Mucosa of descending colon (tissue), 3 donors: ENCODE data around the gene GFER. TPM values are rescaled to one million over a fixed set of nuclear protein-coding genes. Genes with fewer than 3 reads are reported as not detected.

Experiments used
- ATAC-seq: fragments of 200-7000 bp; cut with Tn5 transposase; one replicate; pipeline ENCODE4 v1.9.1; 2020; ENCODE audit warnings: mild to moderate bottlenecking, moderate library complexity
- DNase-seq, 3 donors: peaks; one replicate each; pipeline ENCODE4 v3.0.0-alpha.2; 2020
- H3K36me3 ChIP-seq: fragments of 200-600 bp; one replicate; pipeline ENCODE4 v1.8.0; 2021; ENCODE audit warnings: low read depth, mild to moderate bottlenecking
- H3K4me1 ChIP-seq: fragments of 200-600 bp; one replicate; pipeline ENCODE4 v1.8.0; 2021; ENCODE audit warnings: low read depth, mild to moderate bottlenecking
- H3K4me3 ChIP-seq: fragments of 200-600 bp; one replicate; pipeline ENCODE4 v1.8.0; 2021; ENCODE audit warnings: mild to moderate bottlenecking
- H3K9me3 ChIP-seq: fragments of 200-600 bp; one replicate; pipeline ENCODE4 v1.8.0; 2021; ENCODE audit warnings: mild to moderate bottlenecking
- intact Hi-C, 2 donors: fragments of 100-400 bp; cut with DNase I in 1 of 2; cut with micrococcal nuclease in 1 of 2; formaldehyde crosslinking; loops; one replicate each; pipeline versions ENCODE4 v1.11.0 to v1.11.1; 2022; cut with DNase I, micrococcal nuclease
- total RNA-seq, 3 donors: library from RNA; stranded (reverse); fragmentation: NEBNext Ultra II Directional in 2 of 3; extraction: Animal tissue kit (Norgen Biotek cat#: 25700) in 2 of 3; gene quantifications; one replicate each; pipeline versions ENCODE4 v1.2.1 to v1.2.4, GENCODE V29; 2021 to 2023
- TF ChIP-seq, protein P1 (sequence below): fragments of 200-600 bp; IDR thresholded peaks from one replicate; pipeline ENCODE4 v1.8.0; 2022; ENCODE audit warnings: antibody characterized with exemption, mild to moderate bottlenecking
- donor health status: DM: no; HTN: no; CAD: no; lungs with moderate emphysema.
- donor health status: DM: no; HTN: no; CAD: no.
- donor health status: DM: no; HTN: yes; CAD: no.

Gene GFER
- total RNA-seq, 3 donors from 2014 or later = 42.1 to 75.5 (median 68.8) TPM

DNA sequence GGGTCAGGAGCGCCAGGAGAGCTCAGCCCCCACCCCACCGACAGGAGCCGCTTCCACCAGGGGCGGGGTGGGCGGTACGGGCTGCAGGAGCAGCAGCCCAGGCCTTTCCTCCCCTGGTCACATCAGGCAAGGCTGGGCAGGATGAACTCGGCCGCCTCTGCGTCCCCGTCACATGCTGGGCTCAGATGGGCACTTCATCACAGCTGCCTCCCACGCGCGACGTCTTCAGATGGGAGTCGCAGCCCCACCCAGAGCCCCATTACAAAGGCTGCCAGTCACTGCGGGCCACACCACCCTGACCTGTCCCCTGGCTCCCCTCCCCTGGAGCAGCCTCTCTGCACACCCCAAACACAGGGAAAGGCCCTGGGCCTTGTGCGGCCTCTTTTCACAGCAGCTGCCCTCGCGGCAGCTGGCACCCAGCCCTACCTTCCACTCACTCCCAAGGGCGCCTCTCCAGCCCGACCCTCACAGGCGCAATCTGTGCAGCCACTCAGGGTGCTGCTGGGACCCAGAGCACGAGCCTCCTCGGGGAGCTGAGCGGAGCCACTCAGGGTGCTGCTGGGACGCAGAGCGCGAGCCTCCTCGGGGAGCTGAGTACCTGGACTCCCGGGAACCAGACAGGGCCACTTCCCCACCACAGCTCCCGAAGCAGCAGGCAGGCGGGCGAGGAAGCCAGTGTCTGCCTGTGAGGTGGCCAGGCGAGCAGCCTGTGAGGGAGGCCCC lies 21.0 kb downstream of the GFER start:
- Histone ChIP-seq H3K36me3 (peaks cover 8% of the 10 kb centered on the region), H3K4me3 (no peak overlapping the region), H3K4me1 (peaks cover 34% of the 10 kb centered on the region), H3K9me3 (no peaks in the 10 kb centered on the region)
- no peak for DNase-seq
- no peak for ATAC-seq
- intact Hi-C loops = no loop called here
- TF ChIP-seq, protein P1, sequence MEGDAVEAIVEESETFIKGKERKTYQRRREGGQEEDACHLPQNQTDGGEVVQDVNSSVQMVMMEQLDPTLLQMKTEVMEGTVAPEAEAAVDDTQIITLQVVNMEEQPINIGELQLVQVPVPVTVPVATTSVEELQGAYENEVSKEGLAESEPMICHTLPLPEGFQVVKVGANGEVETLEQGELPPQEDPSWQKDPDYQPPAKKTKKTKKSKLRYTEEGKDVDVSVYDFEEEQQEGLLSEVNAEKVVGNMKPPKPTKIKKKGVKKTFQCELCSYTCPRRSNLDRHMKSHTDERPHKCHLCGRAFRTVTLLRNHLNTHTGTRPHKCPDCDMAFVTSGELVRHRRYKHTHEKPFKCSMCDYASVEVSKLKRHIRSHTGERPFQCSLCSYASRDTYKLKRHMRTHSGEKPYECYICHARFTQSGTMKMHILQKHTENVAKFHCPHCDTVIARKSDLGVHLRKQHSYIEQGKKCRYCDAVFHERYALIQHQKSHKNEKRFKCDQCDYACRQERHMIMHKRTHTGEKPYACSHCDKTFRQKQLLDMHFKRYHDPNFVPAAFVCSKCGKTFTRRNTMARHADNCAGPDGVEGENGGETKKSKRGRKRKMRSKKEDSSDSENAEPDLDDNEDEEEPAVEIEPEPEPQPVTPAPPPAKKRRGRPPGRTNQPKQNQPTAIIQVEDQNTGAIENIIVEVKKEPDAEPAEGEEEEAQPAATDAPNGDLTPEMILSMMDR = no peak

DNA sequence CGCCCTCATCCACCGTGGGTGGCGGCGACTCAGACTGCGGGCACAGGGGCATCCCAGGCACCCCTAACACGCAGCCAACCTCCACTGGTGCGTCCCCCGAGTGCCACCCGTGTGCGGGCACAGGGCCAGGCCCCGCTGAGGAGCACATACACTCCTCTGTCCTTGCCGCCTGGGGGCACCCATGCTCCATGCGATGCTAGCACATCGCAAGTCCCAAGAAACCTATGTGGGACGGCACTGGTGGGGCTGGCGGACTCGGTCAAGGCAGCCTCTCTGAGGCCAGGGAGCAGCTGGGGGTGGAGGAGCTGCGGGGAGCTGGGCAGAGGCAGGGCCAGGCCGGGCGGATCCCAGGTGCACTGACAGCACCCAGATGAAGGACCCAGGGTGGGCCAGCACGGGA lies 21.7 kb downstream of the GFER start:
- Histone ChIP-seq H3K4me3 (no peak overlapping the region), H3K4me1 (peaks cover 40% of the 10 kb centered on the region), H3K9me3 (no peaks in the 10 kb centered on the region), H3K36me3 (peaks cover 8% of the 10 kb centered on the region)
- TF ChIP-seq, protein P1 = no peak
- peak in 1 of 3 donors; percentile 38 for DNase-seq
- intact Hi-C loops = no loop called here
- ATAC-seq = no peak

DNA sequence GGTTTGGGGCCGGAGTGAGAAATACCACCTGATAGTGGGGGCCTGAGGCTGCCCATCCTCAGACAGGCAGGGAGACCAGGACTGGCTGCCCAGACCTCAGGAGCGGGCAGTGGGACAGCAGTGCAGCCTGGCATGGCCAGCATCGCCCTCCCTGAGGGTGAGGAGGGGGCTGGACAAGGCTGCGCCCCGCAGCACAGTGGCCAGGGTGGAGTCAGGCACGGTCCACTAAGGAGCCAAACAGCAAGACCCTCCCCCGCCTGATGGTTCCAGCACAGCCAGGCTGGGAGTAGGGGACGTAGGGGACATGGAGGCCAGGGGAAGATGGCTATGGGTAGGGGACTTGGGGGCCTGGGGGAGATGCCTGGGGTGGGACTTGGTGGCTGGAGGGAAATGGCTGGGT lies 22.3 kb downstream of the GFER start:
- DNase-seq (no peak), ATAC-seq (no peak)
- Histone ChIP-seq H3K4me3 (no peak overlapping the region), H3K36me3 (peaks cover 5% of the 10 kb centered on the region), H3K9me3 (no peaks in the 10 kb centered on the region), H3K4me1 (peaks cover 40% of the 10 kb centered on the region)
- intact Hi-C loops = no loop called here
- TF ChIP-seq, protein P1 = no peak

DNA sequence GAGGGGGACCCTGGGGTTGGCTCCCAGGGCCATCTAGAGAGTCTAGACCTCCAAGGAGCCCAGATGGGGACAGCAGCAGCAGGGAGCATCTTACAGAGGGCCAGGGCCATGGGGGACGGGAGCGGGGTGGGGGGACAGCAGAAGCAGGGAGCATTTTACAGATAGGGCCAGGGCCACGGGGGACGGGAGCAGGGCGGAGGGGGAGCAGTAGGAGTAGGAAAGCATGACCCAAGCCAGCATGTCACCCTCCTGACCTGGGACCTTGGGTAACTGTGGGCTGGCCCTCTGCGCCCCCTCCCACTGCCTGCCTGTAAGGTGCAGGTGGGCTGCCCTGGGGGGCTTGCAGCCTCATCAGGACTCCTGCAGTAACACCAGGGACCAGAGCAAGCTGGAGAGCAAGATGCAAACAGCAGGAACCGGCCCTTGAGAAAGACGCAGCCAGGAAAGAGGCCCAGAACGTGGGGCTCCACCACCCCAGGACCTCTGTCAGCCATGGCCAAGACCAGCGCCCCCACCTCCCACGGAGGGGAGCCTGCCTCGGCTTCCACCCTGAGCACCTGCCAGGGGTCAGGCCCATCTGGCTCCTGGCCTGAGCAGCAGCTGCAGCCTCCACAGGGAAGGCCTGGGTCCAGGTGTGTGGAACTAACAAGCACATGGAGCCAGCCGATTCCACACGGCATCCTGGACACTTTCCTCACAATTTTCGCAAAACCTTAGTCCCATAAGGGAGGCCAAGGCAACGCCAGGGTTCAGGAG lies 23.3 kb downstream of the GFER start:
- no peak for ATAC-seq
- no peak overlapping the region for H3K4me3 ChIP-seq
- TF ChIP-seq, protein P1 = no peak
- intact Hi-C loops = no loop called here
- peak in 2 of 3 donors; percentile 40 to 59 for DNase-seq
- no peaks in the 10 kb centered on the region for H3K36me3 ChIP-seq
- peaks cover 40% of the 10 kb centered on the region for H3K4me1 ChIP-seq
- H3K9me3 ChIP-seq = no peaks in the 10 kb centered on the region

DNA sequence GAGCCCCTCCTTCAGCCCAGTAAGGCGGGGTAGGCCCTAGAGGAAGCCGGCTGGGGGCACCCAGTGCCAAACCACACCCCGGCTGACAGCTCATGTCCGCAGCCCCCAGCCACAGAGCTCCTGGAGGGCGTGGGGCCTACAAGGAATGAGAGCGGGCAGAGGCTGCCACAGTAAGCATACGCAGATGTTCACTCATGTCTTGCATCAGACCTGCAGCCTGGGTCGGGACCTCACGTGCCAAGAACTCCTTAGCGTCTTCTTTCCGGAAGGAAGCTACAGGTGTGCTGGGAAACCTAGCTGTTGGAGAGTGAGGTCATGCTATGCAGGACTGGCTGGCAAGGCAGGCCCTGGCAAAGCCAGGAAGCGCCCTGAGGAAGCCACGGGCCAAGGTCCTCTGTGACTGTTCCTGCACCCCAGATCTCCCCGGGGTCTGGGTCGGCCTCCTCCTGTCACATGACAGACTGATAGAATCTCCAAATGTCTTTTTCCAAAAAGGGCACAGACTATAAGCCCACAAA lies 24.1 kb downstream of the GFER start:
- TF ChIP-seq, protein P1 = no peak
- no peak overlapping the region for H3K4me3 ChIP-seq
- no peaks in the 10 kb centered on the region for H3K9me3 ChIP-seq
- peaks cover 40% of the 10 kb centered on the region for H3K4me1 ChIP-seq
- H3K36me3 ChIP-seq = no peaks in the 10 kb centered on the region
- ATAC-seq (peak; percentile 64), DNase-seq (peak; percentile 56 to 80 (median 70))
- intact Hi-C loops = no loop called here
